HCT116 (cell line): ENCODE data around the gene PLXNC1.

Experiments used
- ATF3 ChIP-seq: IDR thresholded peaks from 2 replicates; pipeline ENCODE4 v1.6.1; 2012
- CEBPB ChIP-seq: IDR thresholded peaks from 2 replicates; pipeline ENCODE4 v1.6.1; 2012; ENCODE audit warnings: low read depth
- CTCF ChIP-seq, 3 experiments: fragments of 200-600 bp in 1 of 3; sonication (generic) in 1 of 3; IDR thresholded peaks in 2 of 3; conservative IDR thresholded peaks in 1 of 3; 2 replicates each; pipeline ENCODE4 v1.5.1; 2012 to 2017; ENCODE audit warnings: low read depth in 2 of 3, low read length in 2 of 3, antibody characterized with exemption in 1 of 3, borderline replicate concordance in 1 of 3, control low read depth in 1 of 3, mild to moderate bottlenecking in 1 of 3, mixed read lengths in 1 of 3, mixed run types in 1 of 3, moderate library complexity in 1 of 3; ENCODE audit not compliant: insufficient read depth in 1 of 3
- EZH2phosphoT487 ChIP-seq: fragments of 200-600 bp; IDR thresholded peaks from 2 replicates; pipeline ENCODE4 v1.6.1; 2018; ENCODE audit warnings: antibody characterized with exemption, borderline replicate concordance
- JUND ChIP-seq: IDR thresholded peaks from 2 replicates; pipeline ENCODE4 v1.6.1; 2012
- MAX ChIP-seq: IDR thresholded peaks from 2 replicates; pipeline ENCODE4 v1.6.1; 2012
- POLR2A ChIP-seq: IDR thresholded peaks from 2 replicates; pipeline ENCODE4 v1.7.0; 2011; ENCODE audit warnings: borderline replicate concordance; ENCODE audit not compliant: insufficient read depth, insufficient read length; ENCODE audit errors: extremely low read depth
- RAD21 ChIP-seq: IDR thresholded peaks from 2 replicates; pipeline ENCODE4 v1.6.1; 2012; ENCODE audit warnings: low read depth, mild to moderate bottlenecking
- REST ChIP-seq: IDR thresholded peaks from 2 replicates; pipeline ENCODE4 v1.6.1; 2012; ENCODE audit warnings: low read depth
- SIN3A ChIP-seq: IDR thresholded peaks from 2 replicates; pipeline ENCODE4 v1.6.1; 2012; ENCODE audit warnings: low read depth
- SP1 ChIP-seq: IDR thresholded peaks from 2 replicates; pipeline ENCODE4 v1.6.1; 2012; ENCODE audit warnings: low read depth
- SRF ChIP-seq: IDR thresholded peaks from 2 replicates; pipeline ENCODE4 v1.6.1; 2012; ENCODE audit warnings: low read depth

- TF ChIP-seq POLR2A: no peak
- no peak for TF ChIP-seq RAD21
- TF ChIP-seq CTCF (IDR thresholded peaks at IDR 0.05 in 2 of 3, conservative IDR thresholded peaks at IDR 0.05 in 1 of 3; ENCODE audit: borderline replicate concordance in 1 of 3, insufficient read depth in 1 of 3, low read depth in 2 of 3, low read length in 2 of 3): no peak
- no peak for TF ChIP-seq SIN3A
- TF ChIP-seq CEBPB: no peak
- TF ChIP-seq JUND: no peak
- no peak for TF ChIP-seq REST
- TF ChIP-seq MAX: no peak
- no peak for TF ChIP-seq SP1
- TF ChIP-seq SRF: no peak
- TF ChIP-seq EZH2phosphoT487: no peak
- no peak for TF ChIP-seq ATF3
Observed at GRCh38 chr12:94277426-94278000, 129.1 kb downstream of the PLXNC1 start.
